ENCODE data around the gene LMOD2. TPM values are rescaled to one million over a fixed set of nuclear protein-coding genes. Genes with fewer than 3 reads are reported as not detected.

The LMOD2 gene
- total RNA-seq, 4 donors from 2014 or later = not detected

DNA sequence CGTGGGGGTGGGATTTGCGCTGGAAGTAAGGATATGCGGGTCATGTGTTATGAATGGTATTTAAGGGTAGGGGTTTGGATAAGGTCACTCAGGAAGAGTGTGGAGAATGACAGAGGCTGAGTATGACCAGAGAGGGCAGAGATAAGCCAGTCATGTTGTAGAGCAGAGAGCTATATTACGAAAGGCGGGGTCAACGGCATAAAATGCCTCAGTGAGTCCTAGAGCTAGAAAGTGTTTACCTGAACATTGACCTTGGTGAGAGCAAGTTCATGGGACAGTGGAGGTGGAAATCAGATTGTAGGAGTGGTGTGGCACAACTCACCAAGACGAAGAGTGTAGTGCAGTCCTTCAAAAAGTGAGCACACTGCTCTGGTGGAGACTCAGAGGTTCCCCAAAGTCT lies 13.8 kb downstream of the LMOD2 start:
- Histone ChIP-seq H3K27ac (no peak overlapping the region), H3K9me3 (no peaks in the 10 kb centered on the region), H3K4me1 (peaks cover 12% of the 10 kb centered on the region), H3K4me3 (no peak overlapping the region), H3K36me3 (no peaks in the 10 kb centered on the region), H3K27me3 (no peaks in the 10 kb centered on the region)
- WGBS = 81% methylated on average over 7 of the region's 7 CpGs
- no peak for TF ChIP-seq EP300 (IDR thresholded peaks at IDR 0.05)
- no peak for TF ChIP-seq POLR2AphosphoS5 (IDR thresholded peaks at IDR 0.05)
- TF ChIP-seq, protein P1, sequence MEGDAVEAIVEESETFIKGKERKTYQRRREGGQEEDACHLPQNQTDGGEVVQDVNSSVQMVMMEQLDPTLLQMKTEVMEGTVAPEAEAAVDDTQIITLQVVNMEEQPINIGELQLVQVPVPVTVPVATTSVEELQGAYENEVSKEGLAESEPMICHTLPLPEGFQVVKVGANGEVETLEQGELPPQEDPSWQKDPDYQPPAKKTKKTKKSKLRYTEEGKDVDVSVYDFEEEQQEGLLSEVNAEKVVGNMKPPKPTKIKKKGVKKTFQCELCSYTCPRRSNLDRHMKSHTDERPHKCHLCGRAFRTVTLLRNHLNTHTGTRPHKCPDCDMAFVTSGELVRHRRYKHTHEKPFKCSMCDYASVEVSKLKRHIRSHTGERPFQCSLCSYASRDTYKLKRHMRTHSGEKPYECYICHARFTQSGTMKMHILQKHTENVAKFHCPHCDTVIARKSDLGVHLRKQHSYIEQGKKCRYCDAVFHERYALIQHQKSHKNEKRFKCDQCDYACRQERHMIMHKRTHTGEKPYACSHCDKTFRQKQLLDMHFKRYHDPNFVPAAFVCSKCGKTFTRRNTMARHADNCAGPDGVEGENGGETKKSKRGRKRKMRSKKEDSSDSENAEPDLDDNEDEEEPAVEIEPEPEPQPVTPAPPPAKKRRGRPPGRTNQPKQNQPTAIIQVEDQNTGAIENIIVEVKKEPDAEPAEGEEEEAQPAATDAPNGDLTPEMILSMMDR (IDR thresholded peaks at IDR 0.05) = no peak
- TF ChIP-seq POLR2A (IDR thresholded peaks at IDR 0.05) = no peak
- DNase-seq (ENCODE audit: low spot score in 2 of 2) = no peak

DNA sequence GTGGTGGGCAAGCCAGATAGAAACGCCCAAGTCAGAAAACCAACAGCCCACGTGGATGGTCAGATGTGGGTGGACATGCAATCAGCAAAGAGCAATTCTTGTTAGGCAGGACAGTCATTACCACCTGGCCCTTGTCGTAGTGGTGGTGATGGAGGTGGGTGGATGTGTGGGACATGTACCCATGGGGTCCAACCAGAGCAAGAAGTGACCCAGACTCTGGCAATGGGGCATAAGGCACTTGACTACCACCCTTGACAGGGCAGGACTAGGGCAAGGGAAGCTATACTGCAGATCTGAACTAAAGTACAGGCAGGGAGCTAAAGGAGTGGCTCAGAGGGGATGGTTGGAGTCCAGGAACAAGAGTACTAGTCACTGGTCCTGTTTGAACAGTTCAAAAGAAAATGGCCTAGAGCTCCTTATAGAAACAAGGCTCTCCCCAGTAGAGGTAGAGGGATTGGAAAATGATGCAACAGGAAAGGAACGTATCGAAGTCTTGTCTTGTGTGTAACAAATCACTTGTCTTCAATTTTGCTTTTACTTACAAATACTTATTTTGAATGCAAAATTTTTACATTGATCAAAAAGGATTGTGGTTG lies 17.6 kb downstream of the LMOD2 start:
- Histone ChIP-seq H3K27ac (no peak overlapping the region), H3K4me3 (no peak overlapping the region), H3K27me3 (no peaks in the 10 kb centered on the region), H3K4me1 (peaks cover 25% of the 10 kb centered on the region), H3K36me3 (no peaks in the 10 kb centered on the region), H3K9me3 (no peaks in the 10 kb centered on the region)
- 74% methylated on average over 5 of the region's 5 CpGs for WGBS
- no peak for DNase-seq (ENCODE audit: low spot score in 2 of 2)
- no peak for TF ChIP-seq EP300 (IDR thresholded peaks at IDR 0.05)
- TF ChIP-seq, protein P1 (IDR thresholded peaks at IDR 0.05) = no peak
- no peak for TF ChIP-seq POLR2AphosphoS5 (IDR thresholded peaks at IDR 0.05)
- no peak for TF ChIP-seq POLR2A (IDR thresholded peaks at IDR 0.05)

DNA sequence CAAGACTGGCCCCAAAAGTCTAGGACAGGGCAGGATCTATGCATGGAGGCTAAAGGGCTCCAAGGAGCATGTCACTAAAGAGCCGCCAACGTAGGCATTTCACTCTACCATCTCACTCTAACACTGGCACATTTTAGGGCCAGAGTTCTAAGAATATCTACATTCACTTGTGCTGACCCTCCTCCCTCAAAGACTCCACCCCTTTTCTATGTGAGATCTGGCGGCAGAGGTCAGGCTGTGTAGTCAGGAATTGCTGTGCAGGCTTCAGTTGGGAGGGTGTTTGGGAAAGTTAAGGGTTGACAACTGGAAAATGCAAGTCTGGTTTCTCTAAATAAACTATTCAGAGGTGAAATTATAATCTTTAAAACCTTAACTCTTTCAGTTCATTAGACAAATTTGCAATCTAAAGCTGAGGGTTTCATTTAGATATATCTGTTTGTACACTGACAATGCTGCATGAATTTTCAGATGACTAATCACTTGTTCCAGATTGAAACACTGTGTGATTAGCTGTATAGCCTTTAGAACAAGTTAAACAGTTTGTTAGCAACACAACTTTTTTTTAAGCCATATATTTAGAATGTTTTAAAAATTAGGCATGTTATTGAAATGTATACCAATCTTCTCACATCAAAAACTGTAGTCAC lies 18.2 kb downstream of the LMOD2 start:
- Histone ChIP-seq H3K4me1 (peaks cover 25% of the 10 kb centered on the region), H3K27ac (peak overlapping the region; percentile 35), H3K36me3 (no peaks in the 10 kb centered on the region), H3K27me3 (no peaks in the 10 kb centered on the region), H3K9me3 (no peaks in the 10 kb centered on the region), H3K4me3 (no peak overlapping the region)
- WGBS = 68% methylated on average over 3 of the region's 3 CpGs
- no peak for DNase-seq (ENCODE audit: low spot score in 2 of 2)
- TF ChIP-seq EP300 (IDR thresholded peaks at IDR 0.05) (no peak), POLR2A (IDR thresholded peaks at IDR 0.05) (no peak), POLR2AphosphoS5 (IDR thresholded peaks at IDR 0.05) (no peak)
- TF ChIP-seq, protein P1 (IDR thresholded peaks at IDR 0.05) = no peak

DNA sequence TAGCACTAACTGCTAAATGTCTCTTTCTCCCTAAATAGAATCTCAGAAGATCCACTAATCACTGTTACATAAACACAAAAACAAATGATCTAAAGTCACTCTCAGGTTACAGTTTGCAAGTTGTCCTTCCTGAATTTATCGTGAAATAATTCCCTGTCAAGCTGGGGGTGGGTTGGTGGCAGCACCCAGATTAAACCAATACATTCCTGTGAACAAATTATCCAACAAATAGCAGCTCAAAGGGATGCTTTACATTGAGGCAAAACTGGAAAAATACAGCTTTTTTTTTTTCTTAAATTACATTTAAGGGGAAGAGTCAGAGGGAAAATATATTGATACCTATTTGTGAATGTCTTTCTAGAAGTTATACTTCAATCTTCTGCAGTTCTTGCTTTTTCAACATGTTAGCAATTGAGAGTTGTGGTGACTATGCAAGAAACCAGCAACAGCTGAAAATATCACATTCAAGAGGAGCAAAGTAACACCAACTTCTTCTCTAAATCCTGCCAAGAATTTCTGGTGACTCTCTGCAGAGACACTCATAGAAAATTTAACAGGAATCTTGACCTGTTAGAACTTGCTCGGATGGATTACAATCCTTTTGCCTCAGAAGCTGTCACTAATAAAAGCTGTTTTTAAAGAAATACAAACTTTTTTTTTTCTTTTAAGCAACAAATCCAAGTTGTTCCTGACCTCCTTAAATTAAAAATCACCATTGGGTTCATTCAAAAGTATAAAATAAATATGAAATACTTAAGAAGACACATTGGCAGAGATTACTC lies 18.9 kb downstream of the LMOD2 start:
- Histone ChIP-seq H3K27me3 (no peaks in the 10 kb centered on the region), H3K27ac (peak overlapping the region; percentile 35), H3K36me3 (no peaks in the 10 kb centered on the region), H3K9me3 (no peaks in the 10 kb centered on the region), H3K4me1 (peaks cover 25% of the 10 kb centered on the region), H3K4me3 (no peak overlapping the region)
- no peak for TF ChIP-seq EP300 (IDR thresholded peaks at IDR 0.05)
- no peak for DNase-seq (ENCODE audit: low spot score in 2 of 2)
- WGBS = 22% methylated on average over 2 of the region's 2 CpGs

DNA sequence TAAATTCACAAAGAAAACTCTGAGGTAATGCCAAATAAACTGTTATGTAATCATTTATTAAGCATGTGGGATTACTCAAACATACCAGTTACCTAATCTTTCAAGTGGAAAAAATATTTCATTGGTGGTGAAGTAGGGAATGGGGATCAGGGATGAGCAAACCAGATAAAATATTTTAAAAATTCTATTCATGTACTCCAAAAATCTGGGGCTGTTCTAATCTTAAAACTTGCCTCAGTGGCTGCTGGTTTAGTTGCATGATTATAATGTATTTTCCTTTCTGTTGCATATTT lies 19.5 kb downstream of the LMOD2 start:
- Histone ChIP-seq H3K9me3 (no peaks in the 10 kb centered on the region), H3K4me1 (peaks cover 25% of the 10 kb centered on the region), H3K36me3 (no peaks in the 10 kb centered on the region), H3K27me3 (no peaks in the 10 kb centered on the region), H3K4me3 (no peak overlapping the region), H3K27ac (no peak overlapping the region)
- TF ChIP-seq POLR2AphosphoS5 (IDR thresholded peaks at IDR 0.05) (no peak), EP300 (IDR thresholded peaks at IDR 0.05) (no peak)
- TF ChIP-seq, protein P1 (IDR thresholded peaks at IDR 0.05) = no peak
- DNase-seq (ENCODE audit: low spot score in 2 of 2) = no peak
